GM18520 (cell line): Measurements from ENCODE around the gene SLC35F4.

ENCODE experiments used
- ATAC-seq: cut with Tn5 transposase; IDR thresholded peaks from one replicate; pipeline ENCODE4 v1.9.1; 2021; ENCODE audit not compliant: unreplicated experiment

Gene SLC35F4

DNA sequence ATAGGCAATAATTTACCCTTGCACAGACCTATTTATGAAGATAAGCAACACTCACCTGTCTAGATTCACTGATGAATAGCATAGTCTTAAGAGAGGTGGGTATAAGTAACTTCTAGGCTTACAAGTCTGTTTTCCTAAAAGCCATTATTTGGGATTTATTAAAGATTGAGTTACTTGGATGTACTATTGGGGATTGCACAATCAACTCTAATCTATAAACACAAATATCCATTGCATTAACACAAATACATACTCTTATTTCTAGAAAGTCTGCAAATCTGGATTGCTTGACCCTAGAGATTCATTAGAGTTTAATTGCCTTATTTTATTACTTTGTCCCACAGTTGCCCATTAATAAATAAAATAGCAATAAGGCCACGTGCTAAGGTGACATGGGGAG is 224.1 kb downstream of the SLC35F4 start:
- ATAC-seq = no peak

DNA sequence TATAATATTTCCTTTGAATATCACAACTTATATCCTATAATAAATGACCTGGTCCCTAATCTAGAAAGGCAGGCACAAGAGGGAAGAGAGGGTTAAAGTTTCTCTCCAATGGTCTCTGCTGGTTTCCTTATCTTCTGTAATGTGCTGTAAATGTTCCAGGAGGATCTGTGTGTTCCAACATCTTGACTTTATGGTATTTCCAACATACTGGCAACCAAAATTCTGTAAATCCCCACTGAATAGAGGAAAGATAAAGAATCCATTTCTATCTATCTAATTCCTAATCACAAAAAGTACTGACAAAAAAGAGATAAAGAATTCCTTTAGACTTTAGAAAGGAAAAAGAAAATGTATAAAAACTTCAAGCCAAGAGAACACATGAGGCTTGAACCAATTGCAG is 225.9 kb downstream of the SLC35F4 start:
- no peak for ATAC-seq

DNA sequence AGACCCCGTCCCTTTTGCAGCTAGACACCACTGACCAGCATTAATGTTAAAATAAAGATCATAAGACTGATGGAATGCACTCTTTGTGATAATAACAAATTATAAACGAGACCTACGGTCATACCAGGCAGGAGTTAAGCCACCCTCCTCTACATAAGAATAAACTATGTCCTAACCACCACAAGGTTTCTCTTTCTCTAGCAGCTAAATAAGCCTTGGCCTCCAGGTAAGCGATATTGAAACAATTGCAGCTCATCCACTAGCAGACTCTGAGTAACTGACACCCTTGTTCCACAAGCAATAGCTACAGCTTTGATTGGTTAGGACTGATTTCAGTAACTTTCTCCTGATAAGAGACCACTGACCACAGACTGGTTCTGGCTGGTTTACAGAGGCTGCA is 228.0 kb downstream of the SLC35F4 start:
- ATAC-seq = no peak

DNA sequence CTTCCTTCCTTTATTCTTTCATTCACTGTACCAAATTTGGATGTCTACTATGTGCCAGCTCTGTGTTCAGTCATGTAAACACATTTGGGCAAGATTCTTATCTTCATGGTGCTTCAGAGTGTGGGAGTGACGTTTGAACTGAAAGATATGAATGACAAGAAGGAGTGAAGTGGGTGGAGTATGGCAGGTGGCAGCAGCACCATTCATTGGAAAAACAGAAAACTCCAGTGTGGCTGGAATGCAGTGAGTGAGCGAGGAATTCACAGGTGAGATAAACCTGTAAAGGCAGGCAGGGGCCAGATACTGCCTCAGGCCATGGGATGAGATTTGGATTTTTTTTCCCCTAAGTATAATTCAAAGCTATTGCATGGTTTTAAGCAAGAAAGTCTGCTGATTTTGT is 231.6 kb downstream of the SLC35F4 start:
- ATAC-seq = no peak

DNA sequence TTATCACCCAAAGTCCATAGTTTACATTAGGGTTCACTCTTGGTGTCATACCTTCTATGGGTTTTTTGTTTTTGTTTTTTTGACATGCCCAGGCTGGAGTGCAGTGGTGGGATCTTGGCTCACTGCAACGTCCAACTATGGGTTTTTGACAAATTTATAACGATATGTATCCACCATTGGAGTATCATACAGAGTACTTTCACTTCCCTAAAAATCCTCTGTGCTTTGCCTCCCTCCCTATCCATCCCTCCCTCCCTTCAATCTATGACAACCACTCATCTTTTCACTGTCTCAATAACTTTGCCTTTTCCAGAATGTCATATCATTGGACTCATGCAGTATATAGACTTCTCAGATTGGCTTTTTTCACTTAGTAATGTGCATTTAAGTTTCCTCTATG is 233.2 kb downstream of the SLC35F4 start:
- no peak for ATAC-seq

DNA sequence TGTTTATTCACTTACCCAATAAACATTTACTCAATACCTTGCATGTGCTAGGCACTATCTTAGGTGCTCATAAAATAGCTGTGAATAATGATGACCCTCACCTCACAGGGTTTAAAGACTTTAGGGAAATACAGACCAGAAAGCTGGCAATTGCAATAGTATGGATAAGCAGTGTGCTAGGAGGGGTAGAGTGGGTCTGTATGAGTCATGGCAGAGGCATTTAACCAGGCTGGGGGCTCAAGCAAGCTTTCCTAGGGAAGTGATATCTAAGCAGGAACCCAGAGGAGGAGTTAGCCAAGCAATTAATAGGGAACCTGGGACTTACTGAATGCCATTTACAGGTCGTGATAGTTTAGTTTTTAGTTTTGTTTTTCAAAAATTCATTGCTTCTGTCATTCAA is 248.4 kb downstream of the SLC35F4 start:
- no peak for ATAC-seq

DNA sequence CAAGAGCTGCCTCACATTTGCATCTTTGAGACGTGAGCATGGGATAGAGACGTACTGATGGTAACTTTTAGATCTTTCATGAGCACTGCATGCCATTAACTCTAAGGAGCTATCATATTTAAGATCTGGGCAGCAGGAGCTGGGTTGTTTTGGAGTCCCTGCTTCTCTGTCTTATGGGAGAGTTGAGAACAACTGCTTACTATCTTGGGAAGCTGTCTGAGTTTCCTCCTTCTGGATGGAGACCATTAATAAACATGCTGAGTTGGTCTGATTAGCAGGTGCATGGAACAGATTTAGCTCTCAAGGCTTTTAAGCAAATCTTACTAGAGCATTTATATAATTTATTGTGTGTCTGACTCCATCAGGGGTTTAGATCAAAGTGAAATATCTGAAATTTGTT is 252.9 kb downstream of the SLC35F4 start:
- no peak for ATAC-seq

DNA sequence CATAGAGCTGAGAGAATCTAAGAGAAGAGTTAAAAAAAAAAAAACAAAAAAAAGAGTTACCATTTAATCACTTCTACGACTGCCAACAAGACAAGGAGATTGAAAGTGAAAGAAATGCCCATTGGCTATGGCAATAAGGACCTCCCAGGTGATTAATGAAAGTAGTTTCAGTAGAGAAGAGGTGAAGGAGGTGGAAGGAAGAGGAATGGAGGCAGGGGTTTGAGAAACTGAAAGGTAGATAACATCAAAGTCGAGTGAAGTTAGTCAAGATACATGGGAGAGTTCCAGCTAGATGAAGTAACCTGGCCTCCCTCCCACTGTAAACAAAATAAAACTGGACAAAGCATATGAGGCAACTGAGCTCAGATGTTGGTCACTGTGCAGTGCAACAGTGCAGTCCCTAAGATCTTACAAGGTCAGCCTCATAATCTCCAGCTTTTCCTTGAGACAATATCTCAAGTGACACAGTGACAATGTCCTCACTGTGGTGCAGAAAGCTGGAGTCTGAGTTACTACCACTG is 254.3 kb downstream of the SLC35F4 start:
- ATAC-seq = no peak

DNA sequence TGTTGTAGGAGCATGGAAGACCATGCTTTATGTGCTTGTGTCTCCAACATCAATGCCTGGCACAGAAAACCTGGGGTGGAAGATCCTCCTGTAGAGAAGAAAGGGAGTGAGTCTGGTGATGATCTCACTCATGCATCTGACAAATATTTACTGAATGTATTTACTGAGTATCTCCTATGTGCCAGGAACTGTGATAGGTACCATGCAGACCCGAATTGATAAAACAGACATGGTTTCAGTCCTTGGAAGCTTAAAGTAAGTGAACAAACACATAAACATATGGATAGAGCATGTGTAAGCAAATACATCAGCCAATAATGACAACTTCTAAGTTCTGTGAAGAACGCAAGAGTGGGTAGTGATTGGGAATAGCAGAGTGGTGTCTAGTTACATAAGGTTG is 255.3 kb downstream of the SLC35F4 start:
- ATAC-seq = no peak

DNA sequence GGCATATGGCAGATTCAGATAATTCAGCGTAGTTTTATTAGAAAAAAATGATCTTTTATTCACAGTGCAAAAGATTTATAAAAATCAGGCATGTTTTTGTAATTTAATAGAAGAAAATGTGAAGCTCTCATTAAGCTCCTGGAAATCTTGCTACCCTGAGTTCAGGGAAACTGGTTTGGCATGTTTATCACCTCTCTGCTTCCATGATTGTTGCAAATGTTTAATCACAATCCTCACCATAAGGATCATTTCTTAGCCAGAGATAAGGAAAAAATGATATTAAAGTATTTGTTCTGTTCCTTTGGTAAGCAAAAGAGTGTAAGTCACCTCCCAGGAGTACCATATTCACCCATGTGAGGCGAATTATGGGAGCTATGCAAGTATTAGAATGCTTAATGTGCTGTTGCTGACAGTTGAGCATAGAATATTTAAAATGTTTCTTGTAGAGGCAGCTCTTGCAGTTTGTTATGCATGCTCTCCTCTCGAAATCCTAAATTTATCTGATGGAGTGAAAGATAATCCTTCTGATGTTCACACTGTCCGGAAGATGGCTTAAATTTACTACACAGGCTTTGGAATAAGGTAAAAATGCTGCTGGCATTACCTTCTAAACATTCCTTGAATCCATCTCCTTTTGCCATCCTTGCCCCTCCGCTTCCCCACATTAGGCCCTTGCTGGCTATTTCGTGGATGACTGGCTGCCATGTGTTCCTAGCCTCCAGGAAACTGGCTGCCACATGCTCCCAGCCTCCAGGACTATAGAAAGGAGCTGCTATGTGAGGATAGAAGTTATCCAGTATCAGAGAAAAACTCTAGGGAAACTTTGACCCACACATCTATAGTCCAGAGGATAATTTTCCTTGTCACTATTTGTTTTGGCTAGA is 256.5 kb downstream of the SLC35F4 start:
- no peak for ATAC-seq

DNA sequence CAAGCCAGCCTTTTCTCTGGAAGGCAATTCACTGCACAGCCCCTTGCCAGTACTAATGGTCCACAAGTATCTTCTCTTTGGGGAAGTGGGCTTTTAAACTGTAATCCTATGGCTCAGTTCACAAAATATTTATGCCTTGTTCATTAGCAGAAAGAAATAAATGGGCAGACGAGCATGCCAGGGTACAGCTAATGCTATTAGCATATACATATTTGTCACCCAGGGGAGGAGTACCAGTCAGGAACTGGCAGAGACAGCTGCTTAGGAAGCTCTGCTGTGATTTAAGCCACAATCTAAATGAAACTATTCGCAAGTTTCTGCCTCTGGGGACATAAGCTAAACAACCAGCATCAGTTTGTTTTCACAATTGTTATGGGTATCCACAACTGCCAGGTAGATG is 258.8 kb downstream of the SLC35F4 start:
- ATAC-seq = no peak

DNA sequence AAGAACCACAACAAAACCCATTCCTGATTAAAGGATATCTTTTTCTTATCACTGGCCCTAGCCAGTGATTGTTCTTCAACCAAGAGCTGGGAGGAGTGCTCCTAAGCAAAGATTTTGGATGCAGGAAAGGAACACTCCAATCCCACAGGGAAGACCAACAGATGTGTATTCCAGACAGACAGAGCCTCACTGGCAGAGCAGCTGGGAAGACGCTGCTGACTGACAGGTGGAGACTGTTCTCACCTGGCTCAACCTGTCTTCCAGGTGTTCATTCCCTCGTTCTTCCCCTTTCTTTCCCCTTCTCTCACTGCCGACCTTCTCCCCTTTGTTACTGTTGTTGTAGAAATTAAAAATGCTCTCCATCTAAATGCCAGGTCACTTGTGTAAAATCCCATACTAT is 282.5 kb downstream of the SLC35F4 start:
- no peak for ATAC-seq

DNA sequence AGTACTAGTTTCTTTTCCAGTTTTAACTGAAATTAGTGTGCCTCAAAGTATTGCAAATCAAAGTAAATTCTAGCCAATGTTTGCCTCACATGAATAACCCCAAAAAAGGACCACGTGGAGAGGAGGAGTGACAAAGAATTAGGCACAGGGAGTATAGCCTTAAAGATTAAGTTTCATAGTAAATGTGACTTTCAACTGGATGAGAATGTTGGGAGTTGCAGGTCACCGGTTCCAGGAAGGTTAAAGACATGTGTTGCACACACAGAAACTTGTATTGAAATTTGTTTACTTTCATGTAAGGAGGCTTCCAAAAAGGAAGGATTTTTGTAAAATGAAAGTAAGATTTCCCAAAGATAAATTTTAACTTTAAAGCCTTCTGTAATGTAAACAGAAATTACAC is 283.1 kb downstream of the SLC35F4 start:
- no peak for ATAC-seq

DNA sequence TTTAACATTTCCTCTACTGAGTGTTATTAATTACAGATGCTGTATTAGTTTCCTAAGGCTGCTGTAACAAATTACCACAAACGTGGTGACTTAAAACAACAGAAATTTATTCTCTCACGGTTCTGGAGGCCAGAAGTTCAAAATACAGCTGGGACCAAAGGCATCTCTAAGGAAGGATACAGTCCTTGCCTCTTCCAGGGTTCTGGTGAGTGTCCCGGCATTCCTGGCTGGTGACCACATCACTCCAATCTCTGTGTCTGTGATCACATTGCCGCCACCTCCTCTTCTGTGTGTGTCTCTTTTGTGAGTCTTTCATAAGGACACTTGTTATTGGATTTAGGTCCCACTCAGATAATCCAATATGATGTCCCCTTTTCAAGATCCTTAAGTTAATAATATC is 287.1 kb downstream of the SLC35F4 start:
- ATAC-seq = no peak

DNA sequence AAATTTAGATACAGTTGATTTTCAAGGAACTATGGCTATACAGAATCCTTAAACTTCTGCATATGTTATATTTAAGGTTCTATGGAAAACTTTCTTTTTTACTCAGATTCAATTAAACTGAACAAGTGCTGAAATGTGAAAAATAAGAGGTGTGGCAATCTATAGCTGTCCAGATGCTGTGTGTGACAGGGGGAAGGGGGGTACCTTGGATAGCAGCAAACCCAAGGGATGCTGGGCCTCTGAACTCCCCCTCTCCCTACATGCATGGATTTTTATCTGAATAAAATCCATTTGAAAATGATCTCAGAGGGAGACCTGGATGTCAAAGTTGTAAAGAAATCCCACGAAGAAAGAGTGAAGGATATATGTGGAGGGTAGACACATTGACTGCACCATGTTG is 289.4 kb downstream of the SLC35F4 start:
- no peak for ATAC-seq

DNA sequence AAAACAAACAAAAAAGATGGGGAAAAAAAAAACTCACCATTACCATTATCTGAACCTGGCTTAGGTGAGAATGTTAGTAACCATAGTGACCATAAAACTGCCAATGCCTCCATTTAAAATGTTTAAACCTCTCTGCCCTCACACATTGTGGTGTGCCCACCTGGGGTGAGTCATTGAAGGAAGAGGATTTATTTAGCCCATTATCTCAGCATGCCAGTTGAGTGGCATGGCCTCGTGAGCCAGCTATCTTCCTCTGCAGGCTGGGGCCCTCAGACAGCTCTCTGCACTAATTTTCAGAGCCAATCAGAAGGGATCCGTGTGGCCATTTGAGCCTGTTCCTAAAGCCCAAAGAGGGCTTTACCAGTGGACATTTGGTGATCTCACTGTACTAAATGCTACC is 290.4 kb downstream of the SLC35F4 start:
- no peak for ATAC-seq

DNA sequence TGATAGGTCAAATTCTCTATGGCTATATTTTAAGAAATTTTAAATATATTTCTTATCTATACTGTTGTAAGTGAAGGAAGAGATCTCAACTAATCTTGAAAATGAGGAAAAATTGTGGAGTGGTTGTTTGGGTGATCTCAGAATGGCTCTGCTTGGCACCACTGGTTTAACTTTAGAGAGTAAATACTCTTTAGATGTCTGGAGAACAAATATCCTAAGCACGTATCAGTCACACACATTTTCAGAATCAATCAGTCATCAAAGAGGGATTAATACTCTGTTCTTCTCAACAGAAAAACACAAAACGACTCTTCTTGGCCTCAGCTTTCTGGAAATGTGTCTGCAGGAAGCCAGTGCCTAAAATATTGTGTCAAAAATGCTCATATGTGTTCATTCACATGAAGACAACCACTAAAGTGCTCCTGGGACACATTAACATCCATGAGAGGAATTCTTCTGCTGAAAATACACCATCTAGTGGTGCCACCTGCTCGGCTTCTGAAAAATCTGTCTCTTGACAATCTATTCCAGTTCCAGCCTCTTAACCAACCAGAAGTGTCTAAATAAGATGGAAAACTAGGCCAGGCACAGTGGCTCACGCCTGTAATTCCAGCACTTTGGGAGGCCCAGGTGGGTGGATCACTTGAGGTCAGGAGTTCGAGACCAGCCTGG is 291.1 kb downstream of the SLC35F4 start:
- no peak for ATAC-seq

DNA sequence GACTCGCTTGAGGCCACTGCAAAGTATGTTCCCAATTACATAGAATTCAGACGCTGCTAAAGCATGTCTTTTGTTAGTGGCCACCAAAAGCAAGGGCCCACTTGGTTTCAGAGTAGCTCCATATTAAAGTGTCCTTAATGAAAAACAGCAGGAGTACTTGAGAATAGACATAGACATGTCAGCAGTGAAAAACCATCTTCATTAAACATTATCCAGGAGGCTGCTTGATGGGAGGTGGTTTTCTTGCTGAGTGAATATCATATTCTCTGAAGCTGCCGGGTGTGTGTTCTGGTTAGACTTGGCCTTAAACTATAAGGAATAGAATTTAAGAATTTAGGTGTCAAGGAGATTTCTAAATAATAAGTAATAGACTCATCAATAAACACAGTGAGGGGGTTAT is 292.7 kb downstream of the SLC35F4 start:
- ATAC-seq = no peak

DNA sequence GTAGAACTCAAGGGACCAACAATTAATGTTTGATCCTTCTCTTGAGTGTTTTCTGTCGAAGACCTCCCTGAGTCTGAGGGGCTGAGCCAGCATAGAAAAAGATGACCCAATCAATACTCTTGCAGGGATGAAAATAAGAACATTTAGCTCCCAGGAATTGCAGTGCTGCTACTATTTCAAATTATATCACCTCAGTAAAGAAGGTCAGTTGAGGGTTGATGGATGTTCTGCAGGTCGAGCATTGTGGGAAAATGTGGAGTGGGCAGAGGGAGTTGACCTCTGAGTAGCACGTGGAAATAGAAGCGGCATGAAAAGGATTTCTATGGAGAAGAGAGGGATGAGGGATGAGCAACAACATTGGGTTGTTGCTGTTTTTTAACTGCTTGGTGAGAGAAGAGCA is 297.3 kb downstream of the SLC35F4 start:
- no peak for ATAC-seq

DNA sequence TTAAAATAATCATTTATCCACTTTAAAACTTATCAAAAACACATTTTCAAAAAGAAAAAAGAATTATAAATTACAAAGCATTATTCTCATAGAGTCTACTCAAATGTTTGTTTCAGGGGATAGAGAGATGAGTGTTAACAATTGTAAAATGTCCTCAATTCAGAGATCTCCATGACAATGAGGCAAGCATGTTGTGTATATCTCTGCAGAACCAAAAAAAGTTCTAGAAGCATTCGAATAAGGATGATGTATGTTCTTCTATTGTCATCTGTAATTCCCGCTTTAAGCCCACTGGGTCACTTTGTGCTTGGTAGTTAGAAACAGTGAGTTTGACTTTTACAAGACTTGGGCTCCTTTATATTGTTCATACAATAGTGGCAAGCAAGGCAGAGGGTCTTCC is 298.7 kb downstream of the SLC35F4 start:
- no peak for ATAC-seq

DNA sequence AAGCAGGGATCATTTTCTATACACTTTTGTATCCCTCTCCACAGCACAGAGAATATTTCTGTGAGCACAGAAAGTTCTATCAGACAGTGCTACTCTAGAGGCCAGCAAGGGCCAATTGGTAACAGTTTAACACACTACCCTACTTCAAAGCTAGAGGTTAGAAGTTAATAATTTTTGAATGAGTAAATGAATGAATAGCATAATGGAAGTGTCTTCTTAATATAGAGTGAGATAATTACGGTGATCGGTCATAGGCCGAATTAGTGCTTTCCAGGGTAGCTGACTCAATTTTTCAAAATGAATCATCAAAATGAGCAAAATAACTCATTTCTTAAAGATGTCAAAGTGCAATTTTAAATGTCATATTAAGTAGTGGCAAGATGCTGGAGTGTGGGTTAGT is 305.2 kb downstream of the SLC35F4 start:
- peak; percentile 85 for ATAC-seq

DNA sequence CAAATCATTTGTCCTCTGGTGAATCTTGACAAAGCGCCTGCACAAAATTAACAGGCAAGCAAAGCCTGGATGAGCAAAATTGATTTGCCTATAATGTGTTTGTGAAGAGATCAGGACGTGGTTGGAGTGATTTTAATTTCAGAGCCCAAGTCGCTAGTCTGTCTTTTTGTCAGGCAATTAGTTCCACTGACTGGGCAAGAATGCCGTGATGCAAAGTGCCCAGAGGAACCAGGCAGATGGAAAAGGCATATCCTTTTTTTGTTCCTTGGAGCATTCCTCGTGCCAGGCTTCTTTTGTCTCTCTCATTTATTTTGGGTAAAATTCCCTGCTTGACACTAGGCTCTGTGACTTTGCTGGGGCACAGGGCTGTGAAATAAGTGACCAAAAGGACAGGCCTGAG is 306.3 kb downstream of the SLC35F4 start:
- no peak for ATAC-seq
